Stimulated activated naive CD4-positive, alpha-beta T cell treated with Interleukin-2 at 50 U/mL for 16 hours (primary cell): ENCODE measurements around the gene IMPG1.

ENCODE experiments used
- DNase-seq: peaks from one replicate; lab custom pipeline; 2025; lab: John Stamatoyannopoulos, UW

The IMPG1 gene

DNA sequence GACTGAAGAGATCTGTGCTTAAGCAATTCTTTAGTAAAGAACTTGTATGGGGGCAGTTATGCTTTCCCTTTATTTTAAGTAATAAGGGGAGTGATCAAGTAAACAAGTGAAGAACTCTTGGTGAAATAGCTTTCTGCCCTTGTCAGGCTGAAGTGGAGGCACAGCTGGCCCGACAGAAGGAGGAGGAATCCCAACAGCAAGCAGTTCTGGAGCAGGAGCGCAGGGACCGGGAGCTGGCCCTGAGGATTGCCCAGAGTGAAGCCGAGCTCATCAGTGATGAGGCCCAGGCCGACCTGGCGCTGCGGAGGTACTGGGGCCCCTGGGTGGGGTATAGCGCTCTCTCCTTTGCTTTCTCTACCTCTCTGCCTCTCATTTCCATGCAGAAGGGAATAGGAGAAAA, 180.1 kb downstream of the IMPG1 start:
- no peak for DNase-seq

DNA sequence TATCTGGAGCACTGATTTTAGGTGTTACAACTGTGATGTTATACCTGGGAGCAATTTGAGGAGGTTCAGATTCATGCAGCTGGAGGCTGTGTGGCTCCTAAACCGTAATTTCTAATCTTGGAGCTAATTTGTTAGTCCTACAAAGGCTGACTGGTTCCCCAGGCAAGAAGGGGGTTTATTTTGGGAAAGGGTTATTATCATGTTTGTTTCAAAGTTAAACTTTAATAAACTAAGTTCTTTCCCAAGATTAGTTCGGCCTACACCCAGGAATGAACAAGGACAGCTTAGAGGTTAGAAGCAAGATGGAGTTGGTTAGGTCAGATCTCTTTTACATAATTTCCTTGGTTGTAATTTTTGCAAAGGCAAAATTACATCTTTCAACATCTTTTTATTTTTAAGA, 187.6 kb downstream of the IMPG1 start:
- no peak for DNase-seq

DNA sequence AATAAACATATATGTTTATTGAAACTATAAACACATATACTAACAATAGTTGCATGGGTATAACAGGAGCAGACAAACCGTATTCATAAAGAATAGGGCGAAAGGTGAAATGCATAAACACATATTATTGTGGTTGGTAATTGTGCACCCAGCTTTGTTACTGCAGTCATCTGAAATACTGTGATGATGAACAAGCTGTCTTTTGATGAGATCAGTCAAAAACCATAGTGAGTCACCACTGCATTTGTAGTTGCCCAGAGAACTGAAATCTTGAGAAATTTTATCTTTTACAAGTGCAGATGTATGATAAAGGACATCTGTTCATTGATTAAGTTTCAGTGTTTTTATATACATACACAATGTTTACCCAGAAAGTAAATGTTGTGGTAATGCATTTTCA, 189.7 kb downstream of the IMPG1 start:
- DNase-seq: no peak

DNA sequence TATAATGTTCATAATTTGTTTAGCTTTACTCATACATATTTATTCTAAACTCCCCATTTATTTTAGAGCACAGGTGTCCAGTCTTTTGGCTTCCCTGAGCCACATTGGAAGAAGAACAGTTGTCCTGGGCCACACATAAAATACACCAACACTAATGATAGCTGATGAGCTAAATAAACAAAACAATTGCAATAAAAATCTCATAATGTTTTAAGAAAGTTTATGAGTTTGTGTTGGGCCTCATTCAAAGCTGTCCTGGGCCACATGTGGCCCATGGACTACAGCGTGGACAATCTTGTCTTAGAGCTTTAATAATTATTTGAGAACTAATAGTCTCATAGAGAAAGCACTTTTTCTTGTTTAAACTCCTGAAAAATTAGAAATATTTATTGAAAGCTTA, 192.2 kb downstream of the IMPG1 start:
- DNase-seq: no peak

DNA sequence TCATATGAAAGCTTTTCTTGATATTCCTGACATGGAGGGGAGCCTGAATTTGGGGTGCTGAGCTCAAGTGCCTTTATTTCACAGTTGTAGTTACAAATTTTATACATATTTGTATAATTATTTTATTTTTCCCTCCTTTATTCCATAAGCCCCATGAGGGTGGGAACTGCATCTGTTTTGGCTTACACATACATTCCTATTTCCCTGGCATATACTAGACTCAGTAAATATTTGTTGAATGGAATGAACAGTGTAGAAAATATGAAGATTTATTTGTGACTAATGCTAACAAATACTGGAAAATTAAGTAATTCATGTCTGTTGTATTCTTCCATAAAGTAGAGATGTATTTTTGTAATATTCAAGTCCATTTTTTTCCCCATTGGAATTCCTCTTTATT, 196.3 kb downstream of the IMPG1 start:
- DNase-seq: no peak

DNA sequence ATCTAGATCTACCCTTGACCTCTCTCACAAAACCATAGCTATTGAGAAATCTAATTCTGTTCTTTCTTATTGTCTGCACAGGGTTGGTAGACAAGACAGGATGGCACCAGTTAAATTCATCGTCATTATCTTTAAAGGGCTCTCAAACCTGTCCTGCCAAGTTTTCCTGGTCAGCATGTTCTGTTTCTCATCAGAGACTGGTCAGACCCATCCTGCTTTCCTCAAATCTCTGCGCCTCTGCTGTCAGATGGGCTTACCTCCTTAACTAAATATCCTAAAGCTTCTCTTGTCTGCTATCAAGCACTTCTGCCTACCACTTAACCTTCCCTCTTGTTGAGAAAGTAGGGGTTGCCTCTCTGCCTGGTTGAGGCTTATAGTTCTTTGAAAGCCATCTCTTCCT, 198.2 kb downstream of the IMPG1 start:
- DNase-seq: no peak
